ENCODE results near the gene ZNF844. TPM values are rescaled to one million over a fixed set of nuclear protein-coding genes. Genes with fewer than 3 reads are reported as not detected.

The ZNF844 gene
- polyA plus RNA-seq, 1 donor (not counting 4 experiments of a cell fraction or from before 2014, with no cell fraction given), result 0.88 TPM

DNA sequence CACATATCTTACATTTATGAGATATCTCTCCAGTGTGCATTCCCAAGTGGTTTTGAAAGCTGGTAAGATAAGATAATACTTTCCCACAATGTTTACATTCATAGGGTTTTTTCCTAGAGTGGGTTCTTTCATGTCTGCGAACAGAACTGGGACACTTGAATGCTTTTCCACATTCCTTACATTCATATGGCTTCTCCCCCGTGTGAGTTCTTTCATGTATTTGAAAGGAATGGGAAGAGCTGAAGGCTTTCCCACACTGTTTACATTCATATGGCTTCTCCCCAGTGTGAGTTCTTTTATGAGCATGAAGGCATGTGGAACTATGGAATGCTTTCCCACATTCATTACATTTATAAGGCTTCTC lies 48.8 kb upstream of the ZNF844 start:
- Histone ChIP-seq H3K4me3 (ENCODE audit: control insufficient read depth in 2 of 3, extremely low read depth in 1 of 3, insufficient read depth in 2 of 3, low read depth in 1 of 3, low read length in 3 of 3) (no peak overlapping the region), H3K36me3 (ENCODE audit: control insufficient read depth in 2 of 2, extremely low read depth in 1 of 2, insufficient read depth in 2 of 2, low read length in 2 of 2) (peaks cover 3 to 27% of the 10 kb centered on the region in 2 experiments), H3K9me3 (ENCODE audit: control insufficient read depth, low read depth, low read length) (peaks cover 32% of the 10 kb centered on the region)

DNA sequence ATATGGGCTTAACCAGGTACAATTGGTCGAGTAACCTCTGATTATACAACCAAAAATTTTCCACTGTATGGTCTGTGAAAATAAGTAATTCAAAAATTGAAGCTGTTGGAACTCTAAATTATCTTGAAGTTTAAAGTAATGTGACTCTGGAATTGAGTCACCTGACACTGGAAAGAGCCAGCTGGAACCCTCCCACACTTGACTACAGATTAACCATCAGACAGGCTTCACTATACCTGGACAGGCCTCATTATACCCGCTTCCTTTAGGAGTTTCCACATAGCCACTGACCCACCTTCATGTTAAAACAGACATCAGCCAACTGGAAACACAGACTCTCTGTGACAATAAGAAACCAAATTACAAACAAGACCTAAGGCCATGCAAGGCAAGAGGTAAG lies 30.3 kb upstream of the ZNF844 start:
- Histone ChIP-seq H4K20me1 (ENCODE audit: control insufficient read depth, extremely low read depth, insufficient read depth, low read length) (no peaks in the 10 kb centered on the region), H3K27me3 (ENCODE audit: control insufficient read depth, extremely low read depth, insufficient read depth, low read length) (no peaks in the 10 kb centered on the region), H3K4me1 (ENCODE audit: control insufficient read depth, extremely low read depth, insufficient read depth, low read length) (peaks cover 4% of the 10 kb centered on the region), H2AFZ (ENCODE audit: control insufficient read depth, low read length) (peak overlapping the region; percentile 98), H3K27ac (ENCODE audit: control insufficient read depth, insufficient read depth, low read length) (no peak overlapping the region), H3K9me3 (ENCODE audit: control insufficient read depth, low read depth, low read length) (no peaks in the 10 kb centered on the region), H3K9me1 (ENCODE audit: control insufficient read depth, extremely low read depth, insufficient read depth, low read length) (no peaks in the 10 kb centered on the region), H3K4me3 (ENCODE audit: control insufficient read depth in 2 of 3, extremely low read depth in 1 of 3, insufficient read depth in 2 of 3, low read depth in 1 of 3, low read length in 3 of 3) (peak overlapping the region in 2 of 3 experiments; percentile 85 to 93), H3K36me3 (ENCODE audit: control insufficient read depth in 2 of 2, extremely low read depth in 1 of 2, insufficient read depth in 2 of 2, low read length in 2 of 2) (no peaks in the 10 kb centered on the region), H3K4me2 (ENCODE audit: control insufficient read depth, extremely low read depth, insufficient read depth, low read depth, low read length) (peak overlapping the region; percentile 88), H3K9ac (ENCODE audit: control insufficient read depth, extremely low read depth, insufficient read depth, low read length) (no peak overlapping the region), H3K79me2 (ENCODE audit: control insufficient read depth, insufficient read depth, low read length) (peaks cover 2% of the 10 kb centered on the region)
- DNase-seq (ENCODE audit: low read depth, low spot score), result no peak
- no peak for TF ChIP-seq EZH2 (IDR thresholded peaks at IDR 0.05; ENCODE audit: low read length)
- TF ChIP-seq, protein P1, sequence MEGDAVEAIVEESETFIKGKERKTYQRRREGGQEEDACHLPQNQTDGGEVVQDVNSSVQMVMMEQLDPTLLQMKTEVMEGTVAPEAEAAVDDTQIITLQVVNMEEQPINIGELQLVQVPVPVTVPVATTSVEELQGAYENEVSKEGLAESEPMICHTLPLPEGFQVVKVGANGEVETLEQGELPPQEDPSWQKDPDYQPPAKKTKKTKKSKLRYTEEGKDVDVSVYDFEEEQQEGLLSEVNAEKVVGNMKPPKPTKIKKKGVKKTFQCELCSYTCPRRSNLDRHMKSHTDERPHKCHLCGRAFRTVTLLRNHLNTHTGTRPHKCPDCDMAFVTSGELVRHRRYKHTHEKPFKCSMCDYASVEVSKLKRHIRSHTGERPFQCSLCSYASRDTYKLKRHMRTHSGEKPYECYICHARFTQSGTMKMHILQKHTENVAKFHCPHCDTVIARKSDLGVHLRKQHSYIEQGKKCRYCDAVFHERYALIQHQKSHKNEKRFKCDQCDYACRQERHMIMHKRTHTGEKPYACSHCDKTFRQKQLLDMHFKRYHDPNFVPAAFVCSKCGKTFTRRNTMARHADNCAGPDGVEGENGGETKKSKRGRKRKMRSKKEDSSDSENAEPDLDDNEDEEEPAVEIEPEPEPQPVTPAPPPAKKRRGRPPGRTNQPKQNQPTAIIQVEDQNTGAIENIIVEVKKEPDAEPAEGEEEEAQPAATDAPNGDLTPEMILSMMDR (optimal IDR thresholded peaks at IDR 0.05 in 1 of 3, IDR thresholded peaks at IDR 0.05 in 1 of 3, conservative IDR thresholded peaks at IDR 0.05 in 1 of 3; ENCODE audit: extremely low read depth in 1 of 3, insufficient read depth in 2 of 3, low read length in 3 of 3), result no peak
- no peak for FAIRE-seq
- dilution Hi-C loops (cut with MboI; ENCODE audit: extremely low pct_ligation_motif_present, low sequenced_read_pairs), result no loop called here

More for the DNA sequence above, 48.8 kb upstream of the ZNF844 start:
- no peak for DNase-seq (ENCODE audit: low read depth, low spot score)
- Histone ChIP-seq H3K9ac (ENCODE audit: control insufficient read depth, extremely low read depth, insufficient read depth, low read length) (no peak overlapping the region), H3K27ac (ENCODE audit: control insufficient read depth, insufficient read depth, low read length) (no peak overlapping the region), H3K9me1 (ENCODE audit: control insufficient read depth, extremely low read depth, insufficient read depth, low read length) (no peaks in the 10 kb centered on the region), H3K79me2 (ENCODE audit: control insufficient read depth, insufficient read depth, low read length) (no peaks in the 10 kb centered on the region), H3K27me3 (ENCODE audit: control insufficient read depth, extremely low read depth, insufficient read depth, low read length) (no peaks in the 10 kb centered on the region), H2AFZ (ENCODE audit: control insufficient read depth, low read length) (no peak overlapping the region), H3K4me1 (ENCODE audit: control insufficient read depth, extremely low read depth, insufficient read depth, low read length) (no peaks in the 10 kb centered on the region), H3K4me2 (ENCODE audit: control insufficient read depth, extremely low read depth, insufficient read depth, low read depth, low read length) (no peak overlapping the region), H4K20me1 (ENCODE audit: control insufficient read depth, extremely low read depth, insufficient read depth, low read length) (no peaks in the 10 kb centered on the region)
- no peak for FAIRE-seq
- TF ChIP-seq EZH2 (IDR thresholded peaks at IDR 0.05; ENCODE audit: low read length), result no peak
- TF ChIP-seq, protein P1 (optimal IDR thresholded peaks at IDR 0.05 in 1 of 3, IDR thresholded peaks at IDR 0.05 in 1 of 3, conservative IDR thresholded peaks at IDR 0.05 in 1 of 3; ENCODE audit: extremely low read depth in 1 of 3, insufficient read depth in 2 of 3, low read length in 3 of 3), result no peak
- dilution Hi-C loops (cut with MboI; ENCODE audit: extremely low pct_ligation_motif_present, low sequenced_read_pairs), result no loop called here
